ENCODE measurements around the gene PAX3. TPM values are rescaled to one million over a fixed set of nuclear protein-coding genes. Genes with fewer than 3 reads are reported as not detected.
A peak's percentile ranks its signal among the peaks of the same experiment; 100 is the strongest.

Gene PAX3
- total RNA-seq, 1 donor from 2014 or later: 4.6 TPM

- Histone ChIP-seq H3K4me3 (peak overlapping the region; percentile 7), H3K9ac (no peak overlapping the region), H3K9me3 (ENCODE audit: low read depth) (no peaks in the 10 kb centered on the region), H3K36me3 (no peaks in the 10 kb centered on the region), H3F3A (ENCODE audit: low read depth) (peaks cover 66% of the 10 kb centered on the region), H3K4me2 (peak overlapping the region; percentile 23), H3K27me3 (peaks cover 100% of the 10 kb centered on the region), H3K27ac (no peak overlapping the region), H4K20me1 (ENCODE audit: low read depth) (peaks cover 88% of the 10 kb centered on the region), H3K79me2 (ENCODE audit: low read depth) (no peaks in the 10 kb centered on the region), H3K4me1 (peaks cover 78% of the 10 kb centered on the region), H2AFZ (replicated peaks) (no peak overlapping the region)
- Mint-ChIP-seq H3K4me1 (peaks cover 73% of the 10 kb centered on the region), H3K4me3 (peak overlapping the region; percentile 98), H3K9me3 (peaks cover 6% of the 10 kb centered on the region), H3K27ac (peak overlapping the region; percentile 68), H3K27me3 (ENCODE audit: insufficient read depth, low read depth) (peaks cover 85% of the 10 kb centered on the region), H3K36me3 (peaks cover 18% of the 10 kb centered on the region)
- TF ChIP-seq EZH2phosphoT487 (IDR thresholded peaks at IDR 0.05): peak; percentile 85
- TF ChIP-seq, protein P1, sequence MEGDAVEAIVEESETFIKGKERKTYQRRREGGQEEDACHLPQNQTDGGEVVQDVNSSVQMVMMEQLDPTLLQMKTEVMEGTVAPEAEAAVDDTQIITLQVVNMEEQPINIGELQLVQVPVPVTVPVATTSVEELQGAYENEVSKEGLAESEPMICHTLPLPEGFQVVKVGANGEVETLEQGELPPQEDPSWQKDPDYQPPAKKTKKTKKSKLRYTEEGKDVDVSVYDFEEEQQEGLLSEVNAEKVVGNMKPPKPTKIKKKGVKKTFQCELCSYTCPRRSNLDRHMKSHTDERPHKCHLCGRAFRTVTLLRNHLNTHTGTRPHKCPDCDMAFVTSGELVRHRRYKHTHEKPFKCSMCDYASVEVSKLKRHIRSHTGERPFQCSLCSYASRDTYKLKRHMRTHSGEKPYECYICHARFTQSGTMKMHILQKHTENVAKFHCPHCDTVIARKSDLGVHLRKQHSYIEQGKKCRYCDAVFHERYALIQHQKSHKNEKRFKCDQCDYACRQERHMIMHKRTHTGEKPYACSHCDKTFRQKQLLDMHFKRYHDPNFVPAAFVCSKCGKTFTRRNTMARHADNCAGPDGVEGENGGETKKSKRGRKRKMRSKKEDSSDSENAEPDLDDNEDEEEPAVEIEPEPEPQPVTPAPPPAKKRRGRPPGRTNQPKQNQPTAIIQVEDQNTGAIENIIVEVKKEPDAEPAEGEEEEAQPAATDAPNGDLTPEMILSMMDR (IDR thresholded peaks at IDR 0.05): no peak
- peak; percentile 88 for TF ChIP-seq EZH2 (IDR thresholded peaks at IDR 0.05)
- DNase-seq (ENCODE audit: low spot score): peak; percentile 82
Observed at GRCh38 chr2:222301053-222301795, 2.4 kb upstream of the PAX3 start.

DNA sequence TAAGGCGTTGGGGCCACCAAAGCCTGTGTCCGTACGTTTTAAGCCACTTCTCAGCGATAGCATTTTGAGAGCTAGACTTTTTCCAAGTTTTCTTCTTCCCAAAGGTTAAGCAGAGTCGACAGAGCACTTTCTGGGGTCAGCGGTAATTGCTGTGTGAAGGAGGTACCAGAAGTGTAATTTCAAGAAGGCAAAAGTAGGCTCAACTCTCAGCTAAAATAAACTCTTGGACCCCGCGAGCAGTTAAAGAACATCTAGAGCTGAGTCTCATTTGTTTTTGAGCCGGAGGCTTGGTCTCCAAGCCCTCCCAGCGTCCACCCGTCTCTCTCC lies 1.9 kb upstream of the PAX3 start:
- Histone ChIP-seq H3K4me3 (no peak overlapping the region), H3F3A (ENCODE audit: low read depth) (peaks cover 61% of the 10 kb centered on the region), H2AFZ (replicated peaks) (no peak overlapping the region), H3K9ac (no peak overlapping the region), H3K4me1 (peaks cover 72% of the 10 kb centered on the region), H3K27me3 (peaks cover 100% of the 10 kb centered on the region), H3K36me3 (no peaks in the 10 kb centered on the region), H3K27ac (no peak overlapping the region), H4K20me1 (ENCODE audit: low read depth) (peaks cover 88% of the 10 kb centered on the region), H3K79me2 (ENCODE audit: low read depth) (no peaks in the 10 kb centered on the region), H3K9me3 (ENCODE audit: low read depth) (no peaks in the 10 kb centered on the region), H3K4me2 (peak overlapping the region; percentile 23)
- DNase-seq (ENCODE audit: low spot score): no peak
- Mint-ChIP-seq H3K4me1 (peaks cover 76% of the 10 kb centered on the region), H3K9me3 (peaks cover 6% of the 10 kb centered on the region), H3K4me3 (peak overlapping the region; percentile 98), H3K27me3 (ENCODE audit: insufficient read depth, low read depth) (peaks cover 85% of the 10 kb centered on the region), H3K27ac (peak overlapping the region; percentile 68), H3K36me3 (peaks cover 23% of the 10 kb centered on the region)
- TF ChIP-seq, protein P1 (IDR thresholded peaks at IDR 0.05): no peak
- TF ChIP-seq EZH2 (IDR thresholded peaks at IDR 0.05) (no peak), EZH2phosphoT487 (IDR thresholded peaks at IDR 0.05) (no peak)

DNA sequence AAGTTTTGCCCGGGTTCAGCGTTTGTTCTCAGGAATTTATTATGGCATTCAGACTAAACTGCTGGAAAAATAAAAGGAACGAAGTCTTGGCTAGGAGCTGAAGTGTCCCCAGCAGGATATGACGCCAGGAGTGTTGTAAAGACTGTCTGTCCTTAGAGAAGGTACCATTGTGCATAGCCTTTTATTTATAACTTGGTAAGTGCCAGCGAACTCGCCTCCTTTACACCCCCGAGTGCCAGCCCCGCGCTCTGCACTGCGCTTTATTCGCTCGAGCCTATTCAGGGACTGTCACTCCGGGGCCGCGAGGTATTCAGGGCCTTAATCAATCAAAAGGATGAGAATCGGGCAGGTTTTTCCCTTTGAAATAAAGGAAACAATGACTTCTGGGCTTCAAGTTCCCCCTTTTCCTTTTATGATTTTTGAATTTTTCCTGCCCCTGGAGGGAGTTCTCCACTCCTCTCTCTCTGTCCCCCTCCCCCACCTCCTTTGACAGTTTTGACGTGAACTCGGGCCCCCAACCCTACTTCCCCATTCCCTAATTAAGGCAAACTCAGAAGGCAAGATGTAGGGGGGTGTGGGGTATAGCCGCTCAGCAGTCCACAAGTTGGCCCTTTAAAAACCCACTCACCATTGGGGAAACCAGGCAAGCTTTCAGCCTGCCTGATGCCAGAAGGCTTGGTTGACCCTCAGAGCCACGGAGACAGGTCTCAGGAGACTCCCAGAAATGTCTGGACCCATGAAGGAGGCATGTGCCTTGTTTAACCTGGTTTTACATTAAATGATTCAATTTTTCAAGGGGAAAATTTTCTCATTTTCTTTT lies 1.3 kb upstream of the PAX3 start:
- peak overlapping the region; percentile 23 for H3K4me2 ChIP-seq
- H3F3A ChIP-seq (ENCODE audit: low read depth): peaks cover 55% of the 10 kb centered on the region
- no peak overlapping the region for H3K27ac ChIP-seq
- peak overlapping the region; percentile 68 for H3K27ac Mint-ChIP-seq
- H3K27me3 ChIP-seq: peaks cover 100% of the 10 kb centered on the region
- TF ChIP-seq EZH2phosphoT487 (IDR thresholded peaks at IDR 0.05) (peak; percentile 4), EZH2 (IDR thresholded peaks at IDR 0.05) (no peak)
- TF ChIP-seq, protein P1 (IDR thresholded peaks at IDR 0.05): no peak
- peak overlapping the region; percentile 98 for H3K4me3 Mint-ChIP-seq
- H3K79me2 ChIP-seq (ENCODE audit: low read depth): no peaks in the 10 kb centered on the region
- H3K4me1 ChIP-seq: peaks cover 67% of the 10 kb centered on the region
- H3K9me3 ChIP-seq (ENCODE audit: low read depth): no peaks in the 10 kb centered on the region
- no peak overlapping the region for H2AFZ ChIP-seq (replicated peaks)
- peaks cover 6% of the 10 kb centered on the region for H3K9me3 Mint-ChIP-seq
- H3K4me3 ChIP-seq: peak overlapping the region; percentile 0
- H3K27me3 Mint-ChIP-seq (ENCODE audit: insufficient read depth, low read depth): peaks cover 84% of the 10 kb centered on the region
- H4K20me1 ChIP-seq (ENCODE audit: low read depth): peaks cover 88% of the 10 kb centered on the region
- DNase-seq (ENCODE audit: low spot score): peak; percentile 75
- H3K9ac ChIP-seq: no peak overlapping the region
- H3K4me1 Mint-ChIP-seq: peaks cover 77% of the 10 kb centered on the region
- peaks cover 29% of the 10 kb centered on the region for H3K36me3 Mint-ChIP-seq
- no peaks in the 10 kb centered on the region for H3K36me3 ChIP-seq

All from neural progenitor cell (in vitro differentiated cells).